ENCODE data around the gene RIN2. TPM values are rescaled to one million over a fixed set of nuclear protein-coding genes. Genes with fewer than 3 reads are reported as not detected.
A peak's percentile ranks its signal among the peaks of the same experiment; 100 is the strongest.

Gene RIN2
- total and polyA plus RNA-seq, 2 of the 13 experiments (the other 11 are each of a cell fraction or from before 2014, with no cell fraction given) = 2.5 to 5.1 TPM

- TF ChIP-seq KIAA2018 (CRISPR knock-in tag; IDR thresholded peaks at IDR 0.05; ENCODE audit: borderline replicate concordance) (0 out of 2 replicates have a peak, but pooled peaks have one; percentile 25), ZNF788 (CRISPR knock-in tag; IDR thresholded peaks at IDR 0.05; ENCODE audit: borderline replicate concordance) (peak; percentile 29; the same call in 1 of the 2 replicates), ZNF687 (CRISPR knock-in tag; IDR thresholded peaks at IDR 0.05) (peak; percentile 81), PHF21A (CRISPR knock-in tag; IDR thresholded peaks at IDR 0.05) (peak; percentile 62; the same call in 1 of the 2 replicates), TAF1 (CRISPR knock-in tag; IDR thresholded peaks at IDR 0.05) (peak; percentile 35; the same call in 1 of the 2 replicates), HHEX (CRISPR knock-in tag; IDR thresholded peaks at IDR 0.05) (no peak), POLR2G (IDR thresholded peaks at IDR 0.05; ENCODE audit: low read depth, low read length) (peak; percentile 71; the same call in 1 of the 2 replicates), ZNF713 (CRISPR knock-in tag; IDR thresholded peaks at IDR 0.05) (no peak), UBTF (CRISPR knock-in tag; IDR thresholded peaks at IDR 0.05) (peak; percentile 69; the same call in 1 of the 2 replicates), ZNF775 (CRISPR knock-in tag; IDR thresholded peaks at IDR 0.05; ENCODE audit: borderline replicate concordance) (no peak), SRY (CRISPR knock-in tag; IDR thresholded peaks at IDR 0.05) (no peak; the same call in 1 of the 2 replicates)
Observed at GRCh38 chr20:19758501-19759331, 658 bp downstream of the RIN2 start (continued).

Measured in HepG2 (cell line).